NCI-H446 treated with DMSO at 0.1 percent for 48 hours (cell line): ENCODE data around the gene GAB2.
"Not testable (repeated sequence)": the region's sequence is repeated elsewhere in the genome, so short reads cannot be mapped to it uniquely, and the experiment has no call there.

Source experiments
- DNase-seq: peaks from one replicate; lab custom pipeline; 2025; lab: John Stamatoyannopoulos, UW

Gene GAB2

GRCh38 chr11:78417175-78417887 lies at the start of gene GAB2:
GAB2 (minus strand) TSS chr11:78417820; CDS start chr11:78417720, 100 bp downstream.
- DNase-seq, result no peak

GRCh38 chr11:78467370-78467769 lies 49.8 kb upstream of the GAB2 start:
- no peak for DNase-seq

- DNase-seq, result no peak
These were observed 47.7 kb upstream of the GAB2 start for GRCh38 chr11:78465169-78465942.

GRCh38 chr11:78464787-78465168 lies 47.2 kb upstream of the GAB2 start:
- not testable (repeated sequence) for DNase-seq

GRCh38 chr11:78460471-78460870 lies 42.9 kb upstream of the GAB2 start:
- DNase-seq, result no peak

- no peak for DNase-seq
These were observed 42.1 kb upstream of the GAB2 start for GRCh38 chr11:78459738-78460137.

- DNase-seq, result no peak
These were observed 39.8 kb upstream of the GAB2 start for GRCh38 chr11:78457448-78457847.

GRCh38 chr11:78453140-78453935 lies 35.7 kb upstream of the GAB2 start:
- no peak for DNase-seq

GRCh38 chr11:78451371-78452150 lies 33.9 kb upstream of the GAB2 start:
- DNase-seq, result no peak

GRCh38 chr11:78450866-78451265 lies 33.2 kb upstream of the GAB2 start:
- DNase-seq, result no peak

GRCh38 chr11:78449866-78450265 lies 32.2 kb upstream of the GAB2 start:
- DNase-seq, result no peak

GRCh38 chr11:78446210-78446609 lies 28.6 kb upstream of the GAB2 start:
- no peak for DNase-seq

- no peak for DNase-seq
These were observed 27.1 kb upstream of the GAB2 start for GRCh38 chr11:78444726-78445125.

GRCh38 chr11:78441956-78442355 lies 24.3 kb upstream of the GAB2 start:
- no peak for DNase-seq

- DNase-seq, result no peak
These were observed 20.8 kb upstream of the GAB2 start for GRCh38 chr11:78438298-78438975.

GRCh38 chr11:78432956-78433355 lies 15.3 kb upstream of the GAB2 start:
- no peak for DNase-seq

- DNase-seq, result no peak
These were observed 14.5 kb upstream of the GAB2 start for GRCh38 chr11:78432058-78432515.

GRCh38 chr11:78429660-78430059 lies 12.0 kb upstream of the GAB2 start:
- no peak for DNase-seq

GRCh38 chr11:78429209-78429608 lies 11.6 kb upstream of the GAB2 start:
- DNase-seq, result no peak

GRCh38 chr11:78428773-78429172 lies 11.2 kb upstream of the GAB2 start:
- DNase-seq, result no peak

GRCh38 chr11:78428266-78428636 lies 10.6 kb upstream of the GAB2 start:
- no peak for DNase-seq
